Left lung (tissue), 10 donors: ENCODE measurements around the gene TMEM74B. TPM values are rescaled to one million over a fixed set of nuclear protein-coding genes. Genes with fewer than 3 reads are reported as not detected.

Source experiments
- ATAC-seq: fragments of 200-7000 bp; cut with Tn5 transposase; one replicate; pipeline ENCODE4 v1.9.1; 2020; ENCODE audit warnings: moderate library complexity
- DNase-seq, 4 donors: peaks; one replicate each; pipeline ENCODE4 v3.0.0-alpha.2; 2013 to 2020
- H3K27ac ChIP-seq, 2 donors: fragments of 200-600 bp; sonication (generic) in 1 of 2; one replicate each; pipeline versions ENCODE4 v1.5.0 to v1.8.0; 2020 to 2021
- H3K27me3 ChIP-seq, 2 donors: fragments of 200-600 bp; sonication (generic) in 1 of 2; one replicate each; pipeline versions ENCODE4 v1.5.0 to v1.8.0; 2020 to 2021
- H3K36me3 ChIP-seq, 2 donors: fragments of 200-600 bp; sonication (generic) in 1 of 2; one replicate each; pipeline versions ENCODE4 v1.5.0 to v1.8.0; 2020 to 2021
- H3K4me1 ChIP-seq, 2 donors: fragments of 200-600 bp; one replicate each; pipeline ENCODE4 v1.8.0; 2021
- H3K4me3 ChIP-seq, 2 donors: fragments of 200-600 bp; sonication (generic) in 1 of 2; one replicate each; pipeline versions ENCODE4 v1.5.0 to v1.8.0; 2020 to 2021; ENCODE audit warnings: mild to moderate bottlenecking in 1 of 2
- H3K9me3 ChIP-seq, 2 donors: fragments of 200-600 bp; sonication (generic) in 1 of 2; one replicate each; pipeline versions ENCODE4 v1.5.0 to v1.8.0; 2020 to 2021
- CTCF ChIP-seq, 2 donors: fragments of 200-600 bp; sonication (generic) in 1 of 2; IDR thresholded peaks; one replicate each; pipeline versions ENCODE4 v1.5.0 to v1.8.0; 2021; ENCODE audit warnings: antibody characterized with exemption in 2 of 2
- intact Hi-C, 2 donors: fragments of 100-400 bp; cut with DNase I; formaldehyde crosslinking; loops; one replicate each; pipeline versions ENCODE4 v1.11.2 to v1.14.2; 2022
- polyA plus RNA-seq, 6 donors: library from polyadenylated mRNA; unstranded; fragments of 120-200 nt; gene quantifications; one replicate each; pipeline ENCODE4 v1.2.1, GENCODE V29; 2013; ENCODE audit not compliant: insufficient read length in 6 of 6
- total RNA-seq, 2 donors: library from RNA; stranded (reverse); fragmentation: NEBNext Ultra II Directional; extraction: Animal tissue kit (Norgen Biotek cat#: 25700); gene quantifications; one replicate each; pipeline ENCODE4 v1.2.1, GENCODE V29; 2021
- donor health status: DM: no; HTN: yes; CAD: no.
- donor health status: DM: no; HTN: no; CAD: no.

The TMEM74B gene
- total and polyA plus RNA-seq, 8 donors = 4.0 to 16.3 (median 13.0) TPM

- H3K36me3 ChIP-seq = peaks cover 0 to 85% of the 10 kb centered on the region in 2 donors
- intact Hi-C loops = no loop called here
- no peak for TF ChIP-seq CTCF (IDR thresholded peaks at IDR 0.05)
- H3K4me3 ChIP-seq = no peak overlapping the region
- H3K27ac ChIP-seq = peak overlapping the region in 1 of 2 donors; percentile 39
- no peak for DNase-seq
- H3K9me3 ChIP-seq = no peaks in the 10 kb centered on the region
- ATAC-seq = no peak
- no peaks in the 10 kb centered on the region for H3K27me3 ChIP-seq
- H3K4me1 ChIP-seq = peaks cover 8 to 19% of the 10 kb centered on the region in 2 donors
Observed at GRCh38 chr20:1131354-1131753, 53.4 kb downstream of the TMEM74B start.

DNA sequence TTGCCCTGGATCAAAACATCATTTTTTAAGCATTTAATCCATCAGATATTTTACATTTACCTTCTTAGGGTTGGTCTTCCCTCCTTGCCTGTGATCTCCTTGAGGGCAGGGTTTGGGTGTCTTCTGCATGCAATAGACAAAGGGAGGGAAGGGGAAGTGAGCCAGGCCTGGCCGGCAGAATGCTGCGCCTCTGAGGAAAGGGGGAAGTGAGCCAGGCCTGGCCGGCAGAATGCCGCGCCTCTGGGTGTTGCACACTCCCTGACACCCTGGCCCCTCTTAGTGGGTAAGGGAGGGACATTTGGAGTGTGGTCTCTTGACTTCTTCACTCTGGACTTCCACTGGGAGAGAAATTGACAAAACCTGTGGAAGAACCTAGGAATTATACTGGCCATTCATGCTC is 53.9 kb downstream of the TMEM74B start:
- ATAC-seq = peak; percentile 82
- Histone ChIP-seq H3K27ac (peak overlapping the region in 1 of 2 donors; percentile 39), H3K4me3 (no peak overlapping the region), H3K36me3 (peaks cover under 1 to 85% of the 10 kb centered on the region in 2 donors), H3K4me1 (peaks cover 8 to 19% of the 10 kb centered on the region in 2 donors), H3K27me3 (no peaks in the 10 kb centered on the region), H3K9me3 (no peaks in the 10 kb centered on the region)
- intact Hi-C loops = no loop called here
- TF ChIP-seq CTCF (IDR thresholded peaks at IDR 0.05) = no peak
- peak in 2 of 4 donors; percentile 73 to 93 for DNase-seq

Other genes with a start within 250 kb of the TMEM74B start
- 1 to 10 TPM; 2.2 to 6.1 TPM for gene RSPO4, start 182.7 kb downstream of the TMEM74B start, total RNA-seq
- 1 to 10 TPM; 2.6 to 4.3 (median 3.4) TPM for gene RSPO4, start 182.7 kb downstream of the TMEM74B start, polyA plus RNA-seq
- 100 to 1,000 TPM; 121 to 149 TPM for gene PSMF1, start 66.4 kb downstream of the TMEM74B start, total RNA-seq
- 100 to 1,000 TPM; 123 to 142 (median 130) TPM for gene PSMF1, start 66.4 kb downstream of the TMEM74B start, polyA plus RNA-seq
- under 1 TPM in 1 of 2 donors, not detected in 1; 0.76 TPM for gene C20orf202, start 18.5 kb upstream of the TMEM74B start, total RNA-seq
- 1 to 10 TPM; 1.1 to 1.7 (median 1.3) TPM for gene C20orf202, start 18.5 kb upstream of the TMEM74B start, polyA plus RNA-seq
- gene RAD21L1, start 41.1 kb upstream of the TMEM74B start, total RNA-seq = not detected
- not detected for gene RAD21L1, start 41.1 kb upstream of the TMEM74B start, polyA plus RNA-seq
- gene SNPH, start 81.3 kb upstream of the TMEM74B start, total RNA-seq = 1 to 10 TPM; 4.8 to 5.9 TPM
- 1 to 10 TPM; 1.8 to 3.4 (median 2.2) TPM for gene SNPH, start 81.3 kb upstream of the TMEM74B start, polyA plus RNA-seq
- gene SDCBP2, start 144.2 kb upstream of the TMEM74B start, total RNA-seq = 10 to 100 TPM; 13.5 to 21.5 TPM
- gene SDCBP2, start 144.2 kb upstream of the TMEM74B start, polyA plus RNA-seq = 1 to 10 TPM; 1.8 to 3.3 (median 2.9) TPM
- gene FKBP1A, start 208.1 kb upstream of the TMEM74B start, total RNA-seq = 100 to 1,000 TPM; 278 to 385 TPM
- gene FKBP1A, start 208.1 kb upstream of the TMEM74B start, polyA plus RNA-seq = 100 to 1,000 TPM; 400 to 507 (median 446) TPM